ENCODE data around the gene KANK3.

DNA sequence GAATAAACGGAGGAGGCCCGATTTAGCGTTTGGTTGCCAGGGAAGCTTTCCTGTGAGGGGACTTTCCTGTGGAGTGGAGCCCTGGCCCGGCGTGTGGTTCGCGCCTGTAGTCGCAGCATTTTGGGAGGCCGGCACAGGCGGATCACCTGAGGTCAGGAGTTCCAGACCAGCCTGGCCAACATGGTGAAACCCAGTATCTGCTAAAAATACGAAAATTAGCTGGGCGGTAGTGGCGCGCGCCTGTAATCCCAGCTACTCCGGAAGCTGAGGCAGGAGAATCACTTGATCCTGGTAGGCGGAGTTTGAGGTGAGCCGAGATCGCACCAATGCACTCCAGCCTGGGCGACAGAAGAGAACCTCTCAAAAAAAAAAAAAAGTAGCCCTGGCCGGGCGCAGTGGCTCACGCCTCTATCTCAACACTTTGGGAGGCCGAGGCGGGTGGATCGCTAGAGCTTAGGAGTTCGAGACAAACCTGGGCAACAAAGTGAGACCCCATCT, 6.9 kb downstream of the KANK3 start:
- TF ChIP-seq POLR2AphosphoS5 (IDR thresholded peaks at IDR 0.05; ENCODE audit: low read depth, low read length) (no peak), TCF7L2 (IDR thresholded peaks at IDR 0.05; ENCODE audit: low read depth, low read length) (no peak)
- TF ChIP-seq, protein P1, sequence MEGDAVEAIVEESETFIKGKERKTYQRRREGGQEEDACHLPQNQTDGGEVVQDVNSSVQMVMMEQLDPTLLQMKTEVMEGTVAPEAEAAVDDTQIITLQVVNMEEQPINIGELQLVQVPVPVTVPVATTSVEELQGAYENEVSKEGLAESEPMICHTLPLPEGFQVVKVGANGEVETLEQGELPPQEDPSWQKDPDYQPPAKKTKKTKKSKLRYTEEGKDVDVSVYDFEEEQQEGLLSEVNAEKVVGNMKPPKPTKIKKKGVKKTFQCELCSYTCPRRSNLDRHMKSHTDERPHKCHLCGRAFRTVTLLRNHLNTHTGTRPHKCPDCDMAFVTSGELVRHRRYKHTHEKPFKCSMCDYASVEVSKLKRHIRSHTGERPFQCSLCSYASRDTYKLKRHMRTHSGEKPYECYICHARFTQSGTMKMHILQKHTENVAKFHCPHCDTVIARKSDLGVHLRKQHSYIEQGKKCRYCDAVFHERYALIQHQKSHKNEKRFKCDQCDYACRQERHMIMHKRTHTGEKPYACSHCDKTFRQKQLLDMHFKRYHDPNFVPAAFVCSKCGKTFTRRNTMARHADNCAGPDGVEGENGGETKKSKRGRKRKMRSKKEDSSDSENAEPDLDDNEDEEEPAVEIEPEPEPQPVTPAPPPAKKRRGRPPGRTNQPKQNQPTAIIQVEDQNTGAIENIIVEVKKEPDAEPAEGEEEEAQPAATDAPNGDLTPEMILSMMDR (IDR thresholded peaks at IDR 0.05), result no peak
